GM23338 (cell line): ENCODE results near the gene TMEM141.

Experiments
- POLR2AphosphoS5 ChIP-seq: IDR thresholded peaks from 2 replicates; pipeline ENCODE4 v1.6.1; 2016; ENCODE audit warnings: antibody characterized with exemption, low read depth
- TF ChIP-seq, protein P1 (sequence below), 2 experiments: fragments of 200-600 bp in 1 of 2; sonication (generic) in 1 of 2; conservative IDR thresholded peaks; 2 replicates each; pipeline versions ENCODE4 v1.5.1 to v1.6.1; 2016 to 2017; ENCODE audit warnings: antibody characterized with exemption in 2 of 2, low read depth in 2 of 2, mild to moderate bottlenecking in 2 of 2, moderate library complexity in 1 of 2
- TF ChIP-seq, protein P2 (sequence below): IDR thresholded peaks from 2 replicates; pipeline ENCODE4 v1.6.1; 2016; ENCODE audit warnings: antibody characterized with exemption

DNA sequence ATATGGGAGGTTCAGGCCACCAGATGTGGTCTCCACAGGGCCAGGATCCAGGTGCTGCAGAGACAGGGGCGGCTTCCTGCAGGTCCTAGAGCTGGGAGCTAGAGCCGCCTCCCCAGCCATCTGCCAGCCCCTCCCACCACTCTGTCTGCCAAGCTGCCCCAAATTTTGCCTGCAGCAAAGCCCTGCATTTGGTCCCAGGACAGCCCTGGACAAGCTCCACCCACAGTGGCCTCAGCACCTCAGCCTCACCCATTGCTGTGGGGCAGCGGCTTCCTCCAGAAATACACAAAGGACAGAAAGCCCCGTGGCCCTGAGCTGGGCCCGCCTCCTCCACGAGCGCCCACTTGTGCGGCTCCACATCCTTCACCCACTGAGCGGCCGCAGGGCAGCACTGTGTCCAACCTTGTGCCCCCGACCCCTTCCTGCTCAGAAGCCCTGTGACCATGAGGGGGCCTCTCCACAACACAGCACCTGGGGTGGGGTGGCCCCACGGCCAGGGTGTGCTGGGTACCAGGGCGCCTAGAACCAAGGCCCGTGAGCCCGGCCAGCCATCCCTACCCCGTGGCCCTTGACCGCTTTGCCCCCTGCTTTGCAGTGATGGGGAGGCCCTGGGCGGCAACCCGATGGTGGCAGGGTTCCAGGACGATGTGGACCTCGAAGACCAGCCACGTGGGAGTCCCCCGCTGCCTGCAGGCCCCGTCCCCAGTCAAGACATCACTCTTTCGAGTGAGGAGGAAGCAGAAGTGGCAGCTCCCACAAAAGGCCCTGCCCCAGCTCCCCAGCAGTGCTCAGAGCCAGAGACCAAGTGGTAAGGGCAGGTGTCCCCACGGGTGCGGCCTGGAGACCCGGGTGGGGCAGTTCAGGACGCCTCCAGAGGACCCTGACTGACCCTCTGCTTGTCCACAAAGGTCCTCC, 47.4 kb downstream of the TMEM141 start:
- TF ChIP-seq, protein P1, sequence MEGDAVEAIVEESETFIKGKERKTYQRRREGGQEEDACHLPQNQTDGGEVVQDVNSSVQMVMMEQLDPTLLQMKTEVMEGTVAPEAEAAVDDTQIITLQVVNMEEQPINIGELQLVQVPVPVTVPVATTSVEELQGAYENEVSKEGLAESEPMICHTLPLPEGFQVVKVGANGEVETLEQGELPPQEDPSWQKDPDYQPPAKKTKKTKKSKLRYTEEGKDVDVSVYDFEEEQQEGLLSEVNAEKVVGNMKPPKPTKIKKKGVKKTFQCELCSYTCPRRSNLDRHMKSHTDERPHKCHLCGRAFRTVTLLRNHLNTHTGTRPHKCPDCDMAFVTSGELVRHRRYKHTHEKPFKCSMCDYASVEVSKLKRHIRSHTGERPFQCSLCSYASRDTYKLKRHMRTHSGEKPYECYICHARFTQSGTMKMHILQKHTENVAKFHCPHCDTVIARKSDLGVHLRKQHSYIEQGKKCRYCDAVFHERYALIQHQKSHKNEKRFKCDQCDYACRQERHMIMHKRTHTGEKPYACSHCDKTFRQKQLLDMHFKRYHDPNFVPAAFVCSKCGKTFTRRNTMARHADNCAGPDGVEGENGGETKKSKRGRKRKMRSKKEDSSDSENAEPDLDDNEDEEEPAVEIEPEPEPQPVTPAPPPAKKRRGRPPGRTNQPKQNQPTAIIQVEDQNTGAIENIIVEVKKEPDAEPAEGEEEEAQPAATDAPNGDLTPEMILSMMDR (conservative IDR thresholded peaks at IDR 0.05; ENCODE audit: low read depth in 2 of 2) = no peak
- TF ChIP-seq, protein P2, sequence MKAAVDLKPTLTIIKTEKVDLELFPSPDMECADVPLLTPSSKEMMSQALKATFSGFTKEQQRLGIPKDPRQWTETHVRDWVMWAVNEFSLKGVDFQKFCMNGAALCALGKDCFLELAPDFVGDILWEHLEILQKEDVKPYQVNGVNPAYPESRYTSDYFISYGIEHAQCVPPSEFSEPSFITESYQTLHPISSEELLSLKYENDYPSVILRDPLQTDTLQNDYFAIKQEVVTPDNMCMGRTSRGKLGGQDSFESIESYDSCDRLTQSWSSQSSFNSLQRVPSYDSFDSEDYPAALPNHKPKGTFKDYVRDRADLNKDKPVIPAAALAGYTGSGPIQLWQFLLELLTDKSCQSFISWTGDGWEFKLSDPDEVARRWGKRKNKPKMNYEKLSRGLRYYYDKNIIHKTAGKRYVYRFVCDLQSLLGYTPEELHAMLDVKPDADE = no peak
- TF ChIP-seq POLR2AphosphoS5 = no peak
